ENCODE results near the gene PSD. TPM values are rescaled to one million over a fixed set of nuclear protein-coding genes. Genes with fewer than 3 reads are reported as not detected.

PSD gene
- polyA plus RNA-seq, 1 donor from 2014 or later = 68.8 TPM

- Histone ChIP-seq H3K9ac (ENCODE audit: low read length) (no peak overlapping the region), H4K20me1 (ENCODE audit: insufficient read depth) (no peaks in the 10 kb centered on the region), H3K27me3 (ENCODE audit: insufficient read depth, low read depth, low read length) (peaks cover 10% of the 10 kb centered on the region), H3K9me3 (ENCODE audit: low read length) (no peaks in the 10 kb centered on the region), H3K36me3 (ENCODE audit: insufficient read depth, low read length) (no peaks in the 10 kb centered on the region), H3F3A (ENCODE audit: insufficient read depth, low read length, poor library complexity, severe bottlenecking) (no peaks in the 10 kb centered on the region), H3K9me2 (ENCODE audit: insufficient read depth, low read length) (no peaks in the 10 kb centered on the region), H3K4me3 (ENCODE audit: low read length) (no peak overlapping the region), H3K27ac (ENCODE audit: low read length) (no peak overlapping the region), H2AFZ (ENCODE audit: low read depth, low read length) (no peak overlapping the region), H3K79me2 (replicated peaks; ENCODE audit: insufficient read depth, low read length) (peaks cover 10% of the 10 kb centered on the region), H3K4me2 (ENCODE audit: low read length) (no peak overlapping the region)
- TF ChIP-seq SMC3 (conservative IDR thresholded peaks at IDR 0.05; ENCODE audit: poor library complexity) (no peak), TAF1 (IDR thresholded peaks at IDR 0.05; ENCODE audit: low read depth) (no peak), EZH2 (IDR thresholded peaks at IDR 0.05; ENCODE audit: borderline replicate concordance, insufficient read depth, low read length, poor library complexity, severe bottlenecking) (no peak), RAD21 (conservative IDR thresholded peaks at IDR 0.05) (no peak)
- TF ChIP-seq, protein P1, sequence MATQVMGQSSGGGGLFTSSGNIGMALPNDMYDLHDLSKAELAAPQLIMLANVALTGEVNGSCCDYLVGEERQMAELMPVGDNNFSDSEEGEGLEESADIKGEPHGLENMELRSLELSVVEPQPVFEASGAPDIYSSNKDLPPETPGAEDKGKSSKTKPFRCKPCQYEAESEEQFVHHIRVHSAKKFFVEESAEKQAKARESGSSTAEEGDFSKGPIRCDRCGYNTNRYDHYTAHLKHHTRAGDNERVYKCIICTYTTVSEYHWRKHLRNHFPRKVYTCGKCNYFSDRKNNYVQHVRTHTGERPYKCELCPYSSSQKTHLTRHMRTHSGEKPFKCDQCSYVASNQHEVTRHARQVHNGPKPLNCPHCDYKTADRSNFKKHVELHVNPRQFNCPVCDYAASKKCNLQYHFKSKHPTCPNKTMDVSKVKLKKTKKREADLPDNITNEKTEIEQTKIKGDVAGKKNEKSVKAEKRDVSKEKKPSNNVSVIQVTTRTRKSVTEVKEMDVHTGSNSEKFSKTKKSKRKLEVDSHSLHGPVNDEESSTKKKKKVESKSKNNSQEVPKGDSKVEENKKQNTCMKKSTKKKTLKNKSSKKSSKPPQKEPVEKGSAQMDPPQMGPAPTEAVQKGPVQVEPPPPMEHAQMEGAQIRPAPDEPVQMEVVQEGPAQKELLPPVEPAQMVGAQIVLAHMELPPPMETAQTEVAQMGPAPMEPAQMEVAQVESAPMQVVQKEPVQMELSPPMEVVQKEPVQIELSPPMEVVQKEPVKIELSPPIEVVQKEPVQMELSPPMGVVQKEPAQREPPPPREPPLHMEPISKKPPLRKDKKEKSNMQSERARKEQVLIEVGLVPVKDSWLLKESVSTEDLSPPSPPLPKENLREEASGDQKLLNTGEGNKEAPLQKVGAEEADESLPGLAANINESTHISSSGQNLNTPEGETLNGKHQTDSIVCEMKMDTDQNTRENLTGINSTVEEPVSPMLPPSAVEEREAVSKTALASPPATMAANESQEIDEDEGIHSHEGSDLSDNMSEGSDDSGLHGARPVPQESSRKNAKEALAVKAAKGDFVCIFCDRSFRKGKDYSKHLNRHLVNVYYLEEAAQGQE (IDR thresholded peaks at IDR 0.05; ENCODE audit: borderline replicate concordance) = no peak
These were observed 15.0 kb upstream of the PSD start for GRCh38 chr10:102433619-102434046.

DNA sequence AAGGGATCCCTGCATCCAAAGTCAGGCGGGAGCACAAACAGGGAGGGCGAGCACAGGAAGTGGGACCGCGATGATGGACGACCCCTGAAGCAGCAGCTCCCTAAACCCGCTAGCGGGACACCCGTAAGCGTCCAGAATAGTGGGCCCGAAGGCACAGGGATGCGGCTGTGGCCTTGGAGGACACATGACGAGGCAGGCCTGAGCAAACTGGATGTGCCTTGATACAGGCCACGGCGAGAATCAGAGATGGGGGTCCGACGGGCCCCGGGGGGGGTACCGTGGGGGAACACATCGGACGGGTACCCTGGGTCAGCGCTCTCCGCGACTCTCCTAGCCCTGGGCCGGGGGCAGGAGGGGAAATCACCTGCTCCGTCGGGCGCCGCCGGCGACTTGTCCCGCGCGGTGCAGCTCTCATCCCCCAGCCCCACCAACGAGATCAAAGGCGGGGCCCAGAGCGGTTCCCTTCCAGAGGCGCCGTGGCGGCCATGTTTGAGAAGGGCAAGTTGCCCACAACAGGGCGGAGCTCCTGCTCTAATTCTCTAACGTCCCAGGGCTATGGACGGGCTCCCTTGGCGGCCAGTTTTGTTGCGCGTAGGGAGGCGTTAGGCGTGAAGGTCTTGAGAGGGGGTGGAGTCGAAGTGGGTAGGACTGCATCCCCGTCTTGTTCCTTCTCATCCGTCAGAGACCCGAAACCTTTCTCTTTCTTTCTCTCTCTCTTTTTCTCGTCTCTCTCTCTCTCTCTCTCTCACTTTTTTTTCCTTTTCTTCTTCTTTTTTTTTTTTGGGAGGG is 13.8 kb upstream of the PSD start, which contains the start of gene CUEDC2:
CUEDC2 (minus strand) TSS at position 413 of the 789 bp plus-strand sequence. CDS start 7,386 bp downstream, outside the sequence.
- Histone ChIP-seq H2AFZ (ENCODE audit: low read depth, low read length) (peak within 1 kb of the TSS; percentile 56), H4K20me1 (ENCODE audit: insufficient read depth) (no peaks in the 10 kb centered on the region), H3K4me2 (ENCODE audit: low read length) (peak within 1 kb of the TSS; percentile 98), H3K9me2 (ENCODE audit: insufficient read depth, low read length) (no peaks in the 10 kb centered on the region), H3K27ac (ENCODE audit: low read length) (peak within 1 kb of the TSS; percentile 71), H3K27me3 (ENCODE audit: insufficient read depth, low read depth, low read length) (peaks cover 10% of the 10 kb centered on the region), H3K36me3 (ENCODE audit: insufficient read depth, low read length) (no peaks in the 10 kb centered on the region), H3K79me2 (replicated peaks; ENCODE audit: insufficient read depth, low read length) (peaks cover 10% of the 10 kb centered on the region), H3K4me3 (ENCODE audit: low read length) (peak within 1 kb of the TSS; percentile 91), H3F3A (ENCODE audit: insufficient read depth, low read length, poor library complexity, severe bottlenecking) (no peaks in the 10 kb centered on the region), H3K9ac (ENCODE audit: low read length) (peak within 1 kb of the TSS; percentile 91), H3K9me3 (ENCODE audit: low read length) (no peaks in the 10 kb centered on the region)
- TF ChIP-seq EZH2 (IDR thresholded peaks at IDR 0.05; ENCODE audit: borderline replicate concordance, insufficient read depth, low read length, poor library complexity, severe bottlenecking) (no peak), SMC3 (conservative IDR thresholded peaks at IDR 0.05; ENCODE audit: poor library complexity) (no peak), CTCF (IDR thresholded peaks at IDR 0.05; ENCODE audit: poor library complexity, severe bottlenecking) (peak; percentile 40), TAF1 (IDR thresholded peaks at IDR 0.05; ENCODE audit: low read depth) (peak; percentile 89), POLR2AphosphoS5 (IDR thresholded peaks at IDR 0.05) (peak; percentile 91), RAD21 (conservative IDR thresholded peaks at IDR 0.05) (no peak), MXI1 (conservative IDR thresholded peaks at IDR 0.05; ENCODE audit: poor library complexity, severe bottlenecking) (peak; percentile 66)
- TF ChIP-seq, protein P1 (IDR thresholded peaks at IDR 0.05; ENCODE audit: borderline replicate concordance) = peak; percentile 46
